GM18505 (cell line): ENCODE data around the gene TMC4.
"Not testable (repeated sequence)": the region's sequence is repeated elsewhere in the genome, so short reads cannot be mapped to it uniquely, and the experiment has no call there.

Experiments
- ATAC-seq: cut with Tn5 transposase; IDR thresholded peaks from one replicate; pipeline ENCODE4 v1.9.1; 2021; ENCODE audit not compliant: unreplicated experiment
- POLR2A ChIP-seq: IDR thresholded peaks from 4 replicates; pipeline ENCODE4 v1.6.1; 2011; ENCODE audit warnings: borderline replicate concordance; ENCODE audit not compliant: insufficient read depth, insufficient read length; ENCODE audit errors: extremely low read depth

Gene TMC4

DNA sequence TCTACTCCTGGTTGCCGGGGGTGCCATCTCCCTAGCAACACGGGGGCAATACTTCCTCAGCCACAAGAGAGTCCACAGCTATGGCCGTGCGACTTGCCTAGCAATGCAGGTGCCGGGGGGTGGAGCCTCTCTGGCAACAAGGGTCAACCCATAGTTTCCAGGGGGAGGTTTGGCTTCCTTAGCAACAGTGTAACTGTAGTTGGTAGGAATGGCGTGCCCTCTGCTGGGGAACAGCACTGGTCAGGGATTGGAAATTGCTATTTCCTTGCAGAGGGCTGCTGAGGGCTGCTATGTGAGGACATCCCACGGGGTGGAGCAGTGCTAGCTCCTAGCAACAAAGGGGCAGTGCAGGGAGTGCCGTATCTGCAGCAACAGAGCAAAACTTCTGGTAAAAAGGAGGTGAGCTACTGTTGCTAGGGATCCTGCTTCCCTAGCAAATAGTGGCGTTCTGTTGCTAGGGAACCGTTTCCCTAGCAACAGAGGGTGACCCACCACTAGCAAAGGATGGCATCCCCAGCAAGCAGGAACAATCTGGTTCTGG is 7.0 kb upstream of the TMC4 start:
- no peak for TF ChIP-seq POLR2A
- ATAC-seq = no peak

DNA sequence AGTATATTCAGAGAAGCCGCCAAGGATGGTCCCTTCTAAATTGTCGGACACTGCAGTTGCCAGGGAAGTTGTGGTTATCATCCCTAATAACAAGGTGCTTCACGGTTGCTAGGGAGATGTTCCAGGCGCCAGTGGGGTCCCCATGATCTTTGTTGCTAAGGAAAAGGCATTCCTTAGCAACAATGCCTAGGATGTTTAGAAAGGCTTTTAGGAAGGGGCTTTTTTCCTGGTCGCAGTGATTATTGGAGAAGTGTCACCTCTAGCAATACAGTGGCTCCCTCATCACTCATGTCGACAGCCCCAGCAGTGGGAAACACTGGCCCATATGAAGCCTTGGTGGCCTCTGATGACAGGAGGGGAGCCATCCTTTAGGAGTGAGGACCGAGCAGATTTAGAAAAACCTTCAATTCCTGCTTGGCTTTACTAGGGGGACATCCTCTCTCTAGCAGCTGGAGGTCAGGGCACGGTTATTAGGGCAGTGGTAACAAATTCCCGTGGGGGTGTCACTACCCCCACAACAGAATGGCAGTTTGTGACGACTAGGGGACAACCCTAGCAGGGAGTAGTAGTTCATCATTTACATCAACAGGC is 6.4 kb upstream of the TMC4 start:
- no peak for TF ChIP-seq POLR2A
- no peak for ATAC-seq

- no peak for ATAC-seq
- no peak for TF ChIP-seq POLR2A
These were observed 5.8 kb upstream of the TMC4 start for GRCh38 chr19:54178581-54179261.

DNA sequence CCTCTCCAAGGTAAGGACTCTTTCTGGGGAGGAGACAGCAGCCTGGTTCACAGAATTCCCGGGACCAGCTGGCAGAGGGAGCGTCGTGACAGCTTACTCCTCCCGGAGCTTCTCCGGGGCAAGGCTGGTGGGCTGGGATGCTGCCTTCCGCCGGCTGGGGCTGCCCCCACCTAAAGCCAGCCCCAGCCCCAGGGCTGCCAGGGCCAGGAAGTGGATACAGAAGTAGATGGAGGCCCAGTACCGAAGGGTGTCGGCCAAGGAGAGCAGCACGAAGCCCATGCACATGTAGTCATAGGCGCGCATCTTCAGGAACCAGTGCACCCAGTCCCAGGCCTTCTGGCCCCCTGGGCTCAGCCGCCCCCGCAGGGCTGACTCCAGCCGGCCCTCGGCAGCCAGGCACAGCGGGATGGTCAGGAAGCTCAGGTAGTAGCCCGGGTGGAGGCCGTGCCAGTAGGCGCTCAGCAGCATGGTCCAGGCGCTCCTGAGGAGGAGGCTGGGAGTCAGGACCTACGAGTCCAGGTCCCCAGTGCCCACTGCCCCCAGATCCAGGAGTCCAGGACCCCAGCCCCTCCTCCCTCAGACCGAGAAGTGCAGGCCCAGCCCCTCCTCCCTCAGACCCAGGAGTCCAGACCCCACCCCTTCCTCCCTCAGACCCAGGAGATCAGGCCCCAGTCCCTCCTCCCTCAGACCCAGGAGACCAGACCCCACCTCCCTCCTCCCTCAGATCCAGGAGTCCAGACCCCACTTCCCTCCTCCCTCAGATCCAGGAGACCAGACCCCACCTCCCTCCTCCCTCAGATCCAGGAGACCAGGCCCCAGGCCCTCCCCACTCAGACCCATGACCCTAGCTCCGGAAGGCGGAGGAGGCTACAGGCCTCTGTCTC is 1.2 kb upstream of the TMC4 start:
- ATAC-seq = no peak
- TF ChIP-seq POLR2A = no peak

GRCh38 chr19:54173359-54173699 is 369 bp upstream of the TMC4 start:
- ATAC-seq = no peak
- TF ChIP-seq POLR2A = no peak

DNA sequence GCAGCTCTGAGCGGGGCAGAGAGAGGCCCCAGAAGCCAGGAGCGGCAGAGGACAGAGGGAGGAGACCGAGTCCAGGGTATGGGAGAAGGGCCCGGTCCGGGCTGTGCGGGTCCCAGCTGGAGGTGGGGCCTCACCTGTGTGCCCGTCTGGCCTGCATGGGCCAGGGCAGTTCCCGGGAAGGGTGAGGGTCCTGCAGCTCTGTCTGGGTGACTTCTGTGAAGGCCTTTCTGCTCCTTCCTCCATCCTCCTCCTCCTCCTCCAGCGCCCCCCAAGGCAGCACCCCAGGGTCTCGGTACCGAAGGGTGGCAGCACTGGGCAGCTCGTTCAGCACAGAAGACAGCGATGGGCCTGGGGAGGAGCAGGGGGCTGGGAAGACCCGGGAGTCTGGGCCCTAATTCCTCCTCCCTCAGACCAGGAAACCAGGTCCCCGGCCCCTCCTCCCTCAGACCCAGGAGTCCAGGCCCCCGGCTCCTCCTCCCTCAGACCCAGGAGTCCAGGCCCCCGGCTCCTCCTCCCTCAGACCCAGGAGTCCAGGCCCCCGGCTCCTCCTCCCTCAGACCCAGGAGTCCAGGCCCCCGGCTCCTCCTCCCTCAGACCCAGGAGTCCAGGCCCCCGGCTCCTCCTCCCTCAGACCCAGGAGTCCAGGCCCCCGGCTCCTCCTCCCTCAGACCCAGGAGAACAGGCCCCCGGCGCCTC is 1.1 kb downstream of the TMC4 start:
- not testable (repeated sequence) for ATAC-seq

GRCh38 chr19:54169149-54169740 is 3.7 kb downstream of the TMC4 start:
- no peak for TF ChIP-seq POLR2A
- ATAC-seq = no peak

GRCh38 chr19:54168174-54168917 is 4.6 kb downstream of the TMC4 start:
- no peak for ATAC-seq
- TF ChIP-seq POLR2A = no peak

DNA sequence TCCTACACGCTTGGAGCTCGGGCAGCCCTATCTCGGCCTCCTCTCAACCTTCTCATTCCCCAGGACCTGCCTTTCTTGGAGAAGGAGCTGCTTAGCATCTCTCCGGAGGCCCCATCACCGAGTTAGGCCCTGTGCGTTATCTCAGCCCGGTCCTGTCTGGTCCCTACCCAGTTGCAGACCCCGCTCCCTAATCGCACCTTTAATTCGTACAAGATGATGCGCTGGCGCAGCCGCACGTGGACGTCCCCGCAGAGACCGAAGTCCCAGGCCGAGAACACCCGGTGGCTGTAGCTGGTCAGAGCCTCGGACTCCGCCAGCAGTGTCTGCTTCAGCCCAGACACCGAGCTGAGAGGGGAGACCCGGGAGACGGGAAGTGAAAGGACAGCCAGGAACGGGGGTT is 7.7 kb downstream of the TMC4 start:
- ATAC-seq = no peak
- no peak for TF ChIP-seq POLR2A

DNA sequence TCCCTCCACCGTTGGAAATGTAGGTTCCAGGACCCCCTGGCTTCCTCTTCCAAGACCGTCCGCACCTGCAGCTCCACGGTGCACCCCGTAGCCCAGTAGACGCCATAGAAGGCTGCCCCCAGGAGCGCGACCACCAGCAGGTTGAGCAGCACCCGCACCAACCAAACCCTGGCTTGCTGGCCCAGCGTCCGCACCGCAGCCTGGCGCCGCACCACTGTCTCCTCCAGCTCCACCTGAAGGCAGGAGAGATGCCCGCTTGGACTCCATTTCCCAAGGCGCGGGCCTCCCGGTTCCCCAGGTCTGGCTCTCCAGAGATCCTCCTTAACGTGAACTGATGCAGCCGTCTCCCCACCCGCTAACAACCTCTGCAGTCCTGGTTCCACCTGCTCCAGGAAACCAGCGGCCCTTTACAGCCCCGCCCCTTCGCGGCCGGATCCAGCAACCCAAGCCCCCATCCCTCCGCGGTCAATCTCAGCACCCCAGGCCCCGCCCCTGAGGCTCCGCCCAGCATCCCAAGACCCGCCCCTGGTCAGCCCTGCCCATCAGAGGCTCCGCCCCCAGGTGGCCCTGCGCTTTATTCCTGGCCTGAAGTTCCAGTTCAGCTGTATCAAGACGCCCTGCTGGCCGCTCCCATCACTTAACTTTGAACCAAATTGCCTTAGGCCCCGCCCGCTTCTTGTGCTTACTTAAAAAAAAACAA is 8.4 kb downstream of the TMC4 start:
- TF ChIP-seq POLR2A = no peak
- no peak for ATAC-seq

DNA sequence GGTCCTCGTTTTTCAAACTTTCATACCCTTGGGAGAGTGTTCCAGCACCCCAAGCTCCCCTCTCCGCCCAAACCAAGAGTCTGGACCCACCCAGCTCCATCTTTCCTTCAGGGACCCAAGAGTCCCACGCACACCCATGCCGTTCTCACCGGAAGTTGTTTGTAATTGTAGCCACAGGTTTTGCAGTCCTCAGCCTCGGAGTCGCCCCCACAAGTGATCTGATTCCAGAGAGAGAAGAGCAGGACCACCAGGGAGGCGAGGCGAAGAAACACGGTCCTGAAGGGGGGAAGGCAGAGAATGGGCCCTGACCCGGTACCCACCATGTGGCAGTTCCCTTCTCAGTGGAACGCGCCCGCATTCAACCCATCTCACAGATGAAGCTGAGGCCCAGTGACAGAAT is 10.1 kb downstream of the TMC4 start:
- no peak for ATAC-seq
- no peak for TF ChIP-seq POLR2A
